GM12878 (cell line): ENCODE measurements around the gene SCNN1A.

ENCODE experiments used
- CTCF ChIP-seq, 3 experiments: IDR thresholded peaks in 2 of 3; conservative IDR thresholded peaks in 1 of 3; 2 replicates each; pipeline ENCODE4 v1.5.1; 2011; ENCODE audit warnings: low read depth in 3 of 3, low read length in 3 of 3, mild to moderate bottlenecking in 3 of 3, control low read depth in 2 of 3, moderate library complexity in 2 of 3, inconsistent platforms in 1 of 3, mixed read lengths in 1 of 3; ENCODE audit not compliant: control insufficient read depth in 2 of 3, insufficient read depth in 1 of 3; ENCODE audit errors: extremely low read depth in 1 of 3
- EZH2 ChIP-seq: IDR thresholded peaks from 2 replicates; pipeline ENCODE4 v1.6.1; 2012; ENCODE audit warnings: low read depth, mild to moderate bottlenecking, control low read depth, inconsistent platforms, low read length, borderline replicate concordance; ENCODE audit not compliant: control insufficient read depth
- PKNOX1 ChIP-seq: fragments of 450-650 bp; IDR thresholded peaks from 2 replicates; pipeline ENCODE4 v1.6.1; 2016; ENCODE audit warnings: mild to moderate bottlenecking
- SP1 ChIP-seq: IDR thresholded peaks from one replicate; pipeline ENCODE4 v1.6.1; 2011; ENCODE audit warnings: low read depth, low read length

DNA sequence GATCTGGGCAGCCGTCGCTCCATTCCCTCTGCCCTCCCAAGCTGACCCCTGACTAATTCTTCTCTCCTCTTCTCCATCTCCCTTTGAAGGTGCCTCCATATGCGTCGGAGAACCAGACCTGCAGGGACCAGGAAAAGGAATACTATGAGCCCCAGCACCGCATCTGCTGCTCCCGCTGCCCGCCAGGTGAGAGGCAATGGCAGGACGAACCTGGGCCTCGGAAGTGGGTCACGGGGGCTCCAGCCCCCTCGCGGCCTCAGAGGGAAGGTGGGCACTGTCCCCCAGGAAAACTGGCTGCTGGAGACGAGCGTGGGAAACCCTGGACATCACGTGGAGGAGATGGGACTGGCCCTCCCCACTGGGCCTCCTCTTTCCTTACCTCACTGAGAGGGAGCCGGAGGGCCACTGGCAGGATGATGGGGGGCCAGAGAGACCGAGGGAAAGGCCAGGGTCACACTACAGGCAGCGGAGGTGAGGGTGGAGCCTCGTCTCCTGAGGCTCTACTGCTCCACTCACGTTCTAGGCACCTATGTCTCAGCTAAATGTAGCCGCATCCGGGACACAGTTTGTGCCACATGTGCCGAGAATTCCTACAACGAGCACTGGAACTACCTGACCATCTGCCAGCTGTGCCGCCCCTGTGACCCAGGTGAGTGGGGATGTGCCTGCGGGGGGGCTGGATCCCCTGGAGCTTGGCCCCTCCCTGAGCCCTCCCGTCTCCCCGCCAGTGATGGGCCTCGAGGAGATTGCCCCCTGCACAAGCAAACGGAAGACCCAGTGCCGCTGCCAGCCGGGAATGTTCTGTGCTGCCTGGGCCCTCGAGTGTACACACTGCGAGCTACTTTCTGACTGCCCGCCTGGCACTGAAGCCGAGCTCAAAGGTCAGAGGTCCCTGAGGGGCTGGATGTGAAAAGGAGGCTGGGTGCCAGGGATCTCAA lies 9.4 kb upstream of the SCNN1A start:
- TF ChIP-seq SP1 (no peak), CTCF (IDR thresholded peaks at IDR 0.05 in 2 of 3, conservative IDR thresholded peaks at IDR 0.05 in 1 of 3; ENCODE audit: control insufficient read depth in 2 of 3, extremely low read depth in 1 of 3, insufficient read depth in 1 of 3, low read depth in 3 of 3, low read length in 3 of 3) (no peak), PKNOX1 (no peak), EZH2 (no peak)
